Prostate gland (tissue), 2 donors: Measurements from ENCODE around the gene PRICKLE2. TPM values are rescaled to one million over a fixed set of nuclear protein-coding genes. Genes with fewer than 3 reads are reported as not detected.
A peak's percentile ranks its signal among the peaks of the same experiment; 100 is the strongest.

Source experiments
- DNase-seq: peaks from one replicate; pipeline ENCODE4 v3.0.0-alpha.2; 2019; ENCODE audit warnings: low spot score
- H3K27ac ChIP-seq, 2 donors: fragments of 200-600 bp; sonication (generic); 2 replicates each; pipeline ENCODE4 v1.5.1; 2017 to 2019
- H3K27me3 ChIP-seq: fragments of 200-600 bp; sonication (generic); replicated peaks from 2 replicates; pipeline ENCODE4 v1.5.1; 2019; ENCODE audit not compliant: insufficient read depth
- H3K36me3 ChIP-seq, 2 donors: fragments of 200-600 bp; sonication (generic); 1 replicate in 1 of 2; 2 replicates in 1 of 2; pipeline versions ENCODE4 v1.5.1 to v1.8.1; 2017 to 2019
- H3K4me1 ChIP-seq: fragments of 200-600 bp; sonication (generic); replicated peaks from 2 replicates; pipeline ENCODE4 v1.5.1; 2019
- H3K4me3 ChIP-seq, 2 donors: fragments of 200-600 bp; sonication (generic); 2 replicates each; pipeline ENCODE4 v1.5.1; 2017 to 2019
- H3K9me3 ChIP-seq: fragments of 200-600 bp; sonication (generic); 2 replicates; pipeline ENCODE4 v1.5.1; 2017
- POLR2A ChIP-seq: fragments of 450-650 bp; IDR thresholded peaks from one replicate; pipeline ENCODE4 v1.6.1; 2016; ENCODE audit warnings: antibody characterized with exemption, mild to moderate bottlenecking
- POLR2AphosphoS5 ChIP-seq: sonication (generic); formaldehyde crosslinking; IDR thresholded peaks from one replicate; pipeline ENCODE4 v1.6.1; 2017; ENCODE audit warnings: antibody characterized with exemption
- WGBS: methylation state at CpG from one replicate; pipeline ENCODE4 v1.1.5; 2018; 5-methylcytosine and 5-hydroxymethylcytosine counted together
- intact Hi-C: fragments of 100-400 bp; cut with DNase I; formaldehyde crosslinking; loops from one replicate; pipeline ENCODE4 v1.14.2; 2022
- total RNA-seq, 2 donors: library from RNA; depleted of rRNA; stranded (reverse); fragments of >200 nt; gene quantifications; one replicate each; pipeline ENCODE4 v1.1.0, GENCODE V29; 2016
- TF ChIP-seq, protein P1 (sequence below), 4 experiments: fragments of 200-600 bp in 2 of 4; fragments of 450-650 bp in 2 of 4; sonication (generic) in 2 of 4; IDR thresholded peaks; 1 replicate in 3 of 4; 2 replicates in 1 of 4; pipeline ENCODE4 v1.5.1; 2016 to 2019; ENCODE audit warnings: antibody characterized with exemption in 4 of 4, mild to moderate bottlenecking in 2 of 4, moderate library complexity in 2 of 4

PRICKLE2 gene
- total RNA-seq, 2 donors from 2014 or later = 11.9 to 21.0 TPM

GRCh38 chr3:64174328-64174727 lies 50.9 kb downstream of the PRICKLE2 start:
- TF ChIP-seq POLR2AphosphoS5 (no peak), POLR2A (no peak)
- TF ChIP-seq, protein P1, sequence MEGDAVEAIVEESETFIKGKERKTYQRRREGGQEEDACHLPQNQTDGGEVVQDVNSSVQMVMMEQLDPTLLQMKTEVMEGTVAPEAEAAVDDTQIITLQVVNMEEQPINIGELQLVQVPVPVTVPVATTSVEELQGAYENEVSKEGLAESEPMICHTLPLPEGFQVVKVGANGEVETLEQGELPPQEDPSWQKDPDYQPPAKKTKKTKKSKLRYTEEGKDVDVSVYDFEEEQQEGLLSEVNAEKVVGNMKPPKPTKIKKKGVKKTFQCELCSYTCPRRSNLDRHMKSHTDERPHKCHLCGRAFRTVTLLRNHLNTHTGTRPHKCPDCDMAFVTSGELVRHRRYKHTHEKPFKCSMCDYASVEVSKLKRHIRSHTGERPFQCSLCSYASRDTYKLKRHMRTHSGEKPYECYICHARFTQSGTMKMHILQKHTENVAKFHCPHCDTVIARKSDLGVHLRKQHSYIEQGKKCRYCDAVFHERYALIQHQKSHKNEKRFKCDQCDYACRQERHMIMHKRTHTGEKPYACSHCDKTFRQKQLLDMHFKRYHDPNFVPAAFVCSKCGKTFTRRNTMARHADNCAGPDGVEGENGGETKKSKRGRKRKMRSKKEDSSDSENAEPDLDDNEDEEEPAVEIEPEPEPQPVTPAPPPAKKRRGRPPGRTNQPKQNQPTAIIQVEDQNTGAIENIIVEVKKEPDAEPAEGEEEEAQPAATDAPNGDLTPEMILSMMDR (IDR thresholded peaks at IDR 0.05) = no peak
- H3K27me3 ChIP-seq = no peaks in the 10 kb centered on the region
- H3K27ac ChIP-seq = no peak overlapping the region
- intact Hi-C loops = no loop called here
- H3K36me3 ChIP-seq = no peaks in the 10 kb centered on the region
- no peaks in the 10 kb centered on the region for H3K9me3 ChIP-seq
- WGBS = 72% methylated on average over 6 of the region's 6 CpGs
- no peaks in the 10 kb centered on the region for H3K4me1 ChIP-seq
- no peak overlapping the region for H3K4me3 ChIP-seq
- no peak for DNase-seq

- Histone ChIP-seq H3K9me3 (no peaks in the 10 kb centered on the region), H3K36me3 (no peaks in the 10 kb centered on the region), H3K4me3 (no peak overlapping the region), H3K27me3 (no peaks in the 10 kb centered on the region), H3K4me1 (no peaks in the 10 kb centered on the region), H3K27ac (no peak overlapping the region)
- intact Hi-C loops = no loop called here
- no peak for DNase-seq
- 83% methylated on average over 5 of the region's 5 CpGs for WGBS
- TF ChIP-seq POLR2AphosphoS5 (no peak), POLR2A (no peak)
- TF ChIP-seq, protein P1 (IDR thresholded peaks at IDR 0.05) = no peak
Measured at GRCh38 chr3:64173563-64173962, 51.7 kb downstream of the PRICKLE2 start.

GRCh38 chr3:64170270-64170669 lies 55.0 kb downstream of the PRICKLE2 start:
- H3K9me3 ChIP-seq = no peaks in the 10 kb centered on the region
- H3K4me1 ChIP-seq = peaks cover 4% of the 10 kb centered on the region
- no peak overlapping the region for H3K4me3 ChIP-seq
- intact Hi-C loops = no loop called here
- no peak overlapping the region for H3K27ac ChIP-seq
- 77% methylated on average over 5 of the region's 5 CpGs for WGBS
- H3K36me3 ChIP-seq = no peaks in the 10 kb centered on the region
- no peaks in the 10 kb centered on the region for H3K27me3 ChIP-seq
- DNase-seq = no peak
- TF ChIP-seq POLR2AphosphoS5 = no peak
- no peak for TF ChIP-seq POLR2A
- TF ChIP-seq, protein P1 (IDR thresholded peaks at IDR 0.05) = no peak

DNA sequence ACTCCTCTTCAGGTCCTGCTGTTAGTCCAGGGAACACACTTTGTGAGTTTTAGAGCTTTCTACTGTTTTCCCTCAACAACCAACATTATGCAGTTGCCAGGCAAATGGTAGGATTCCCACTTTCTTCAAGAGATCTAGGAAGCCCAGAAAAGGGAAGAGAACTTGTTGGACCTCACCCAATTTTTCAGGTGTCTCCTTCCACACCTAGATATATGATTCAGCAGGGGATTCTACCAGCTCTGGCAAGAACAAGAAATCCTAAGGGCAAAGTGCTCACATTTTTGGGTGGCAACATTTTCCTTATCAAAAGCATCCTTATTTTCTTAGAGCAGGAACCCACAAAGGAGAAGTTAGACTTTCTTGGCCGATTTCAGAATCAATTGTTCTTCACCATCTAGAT lies 57.4 kb downstream of the PRICKLE2 start:
- no peak overlapping the region for H3K4me3 ChIP-seq
- intact Hi-C loops = loop anchor here (5.0 kb wide), 2 partner anchors 99 to 136 kb away; no protein-coding TSS in a partner anchor
- no peaks in the 10 kb centered on the region for H3K36me3 ChIP-seq
- no peak for TF ChIP-seq POLR2AphosphoS5
- no peak for TF ChIP-seq POLR2A
- TF ChIP-seq, protein P1 (IDR thresholded peaks at IDR 0.05) = no peak
- no peaks in the 10 kb centered on the region for H3K27me3 ChIP-seq
- no peaks in the 10 kb centered on the region for H3K9me3 ChIP-seq
- DNase-seq = no peak
- 86% methylated on average over 1 of the region's 1 CpG for WGBS
- H3K27ac ChIP-seq = peak overlapping the region; percentile 2 to 4
- H3K4me1 ChIP-seq = peaks cover 7% of the 10 kb centered on the region

GRCh38 chr3:64167351-64167750 lies 57.9 kb downstream of the PRICKLE2 start:
- peak overlapping the region; percentile 4 to 40 for H3K27ac ChIP-seq
- DNase-seq = peak; percentile 65

More at GRCh38 chr3:64167351-64167750, 57.9 kb downstream of the PRICKLE2 start:
- 27% methylated on average over 4 of the region's 4 CpGs for WGBS
- Histone ChIP-seq H3K4me3 (no peak overlapping the region), H3K27me3 (no peaks in the 10 kb centered on the region), H3K9me3 (no peaks in the 10 kb centered on the region), H3K36me3 (no peaks in the 10 kb centered on the region), H3K4me1 (peaks cover 8% of the 10 kb centered on the region)
- TF ChIP-seq, protein P1 (IDR thresholded peaks at IDR 0.05) = no peak
- TF ChIP-seq POLR2A (no peak), POLR2AphosphoS5 (peak; percentile 42)
- intact Hi-C loops = loop anchor here (5.0 kb wide), 2 partner anchors 100 to 135 kb away; no protein-coding TSS in a partner anchor
